Mucosa of stomach (tissue), 1 donor: ENCODE results near the gene FAM8A1.
"Not testable (repeated sequence)": the region's sequence is repeated elsewhere in the genome, so short reads cannot be mapped to it uniquely, and the experiment has no call there.

Source experiments
- H3K27me3 ChIP-seq: one replicate; pipeline ENCODE4 v1.7.0; 2013; ENCODE audit warnings: mild to moderate bottlenecking, low read length; ENCODE audit not compliant: control insufficient read depth, insufficient read depth
- H3K36me3 ChIP-seq: one replicate; pipeline ENCODE4 v1.7.0; 2013; ENCODE audit warnings: low read length; ENCODE audit not compliant: control insufficient read depth, insufficient read depth
- H3K4me1 ChIP-seq: one replicate; pipeline ENCODE4 v1.7.0; 2013; ENCODE audit warnings: mild to moderate bottlenecking, low read length; ENCODE audit not compliant: control insufficient read depth, insufficient read depth
- H3K4me3 ChIP-seq: one replicate; pipeline ENCODE4 v1.7.0; 2013; ENCODE audit warnings: low read length
- H3K9ac ChIP-seq: one replicate; pipeline ENCODE4 v1.7.0; 2013; ENCODE audit warnings: mild to moderate bottlenecking, low read length, moderate library complexity
- H3K9me3 ChIP-seq: one replicate; pipeline ENCODE4 v1.7.0; 2013; ENCODE audit warnings: mild to moderate bottlenecking, low read length, moderate library complexity; ENCODE audit not compliant: control insufficient read depth
- donor health status: Pancreatic carcinoma.

FAM8A1 gene, protein sequence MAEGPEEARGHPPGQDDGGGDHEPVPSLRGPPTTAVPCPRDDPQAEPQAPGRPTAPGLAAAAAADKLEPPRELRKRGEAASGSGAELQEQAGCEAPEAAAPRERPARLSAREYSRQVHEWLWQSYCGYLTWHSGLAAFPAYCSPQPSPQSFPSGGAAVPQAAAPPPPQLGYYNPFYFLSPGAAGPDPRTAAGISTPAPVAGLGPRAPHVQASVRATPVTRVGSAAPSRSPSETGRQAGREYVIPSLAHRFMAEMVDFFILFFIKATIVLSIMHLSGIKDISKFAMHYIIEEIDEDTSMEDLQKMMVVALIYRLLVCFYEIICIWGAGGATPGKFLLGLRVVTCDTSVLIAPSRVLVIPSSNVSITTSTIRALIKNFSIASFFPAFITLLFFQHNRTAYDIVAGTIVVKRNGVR

GRCh38 chr6:17599877-17600526, at the start of gene FAM8A1:
TSS of gene FAM8A1 (plus strand) at chr6:17600302. CDS start at chr6:17600410, 108 bp downstream.
- peak within 1 kb of the TSS; percentile 87 for H3K4me3 ChIP-seq
- no peaks in the 10 kb centered on the region for H3K9me3 ChIP-seq
- peak within 1 kb of the TSS; percentile 94 for H3K9ac ChIP-seq
- H3K27me3 ChIP-seq: no peaks in the 10 kb centered on the region
- peaks cover 3% of the 10 kb centered on the region for H3K4me1 ChIP-seq
- no peaks in the 10 kb centered on the region for H3K36me3 ChIP-seq

- H3K4me1 ChIP-seq: no peaks in the 10 kb centered on the region
- H3K36me3 ChIP-seq: no peaks in the 10 kb centered on the region
- no peak overlapping the region for H3K9ac ChIP-seq
- H3K4me3 ChIP-seq: no peak overlapping the region
- no peaks in the 10 kb centered on the region for H3K27me3 ChIP-seq
- H3K9me3 ChIP-seq: no peaks in the 10 kb centered on the region
Observed at GRCh38 chr6:17551383-17551958, 48.6 kb upstream of the FAM8A1 start.

DNA sequence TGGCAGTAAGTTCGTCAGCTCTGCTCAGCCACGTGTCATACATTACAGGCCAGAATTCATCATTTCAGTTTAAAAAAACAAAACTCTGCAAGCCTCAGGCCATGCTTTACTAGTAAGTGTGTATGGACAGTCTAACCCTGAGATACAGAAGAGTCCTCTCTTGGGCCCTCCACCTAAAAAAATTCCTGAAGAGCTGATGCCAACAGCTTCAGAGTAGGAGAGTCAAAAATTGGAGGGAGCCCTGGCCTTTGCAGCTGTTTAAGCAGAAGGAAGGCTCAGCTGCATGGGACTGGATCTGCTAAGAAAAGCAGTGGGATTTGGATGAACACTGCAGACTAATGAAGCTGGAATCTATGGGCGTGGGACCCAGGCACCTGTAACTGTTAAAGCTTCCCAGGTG, 47.2 kb upstream of the FAM8A1 start:
- Histone ChIP-seq H3K27me3 (no peaks in the 10 kb centered on the region), H3K9ac (no peak overlapping the region), H3K36me3 (no peaks in the 10 kb centered on the region), H3K9me3 (no peaks in the 10 kb centered on the region), H3K4me3 (no peak overlapping the region), H3K4me1 (no peaks in the 10 kb centered on the region)

DNA sequence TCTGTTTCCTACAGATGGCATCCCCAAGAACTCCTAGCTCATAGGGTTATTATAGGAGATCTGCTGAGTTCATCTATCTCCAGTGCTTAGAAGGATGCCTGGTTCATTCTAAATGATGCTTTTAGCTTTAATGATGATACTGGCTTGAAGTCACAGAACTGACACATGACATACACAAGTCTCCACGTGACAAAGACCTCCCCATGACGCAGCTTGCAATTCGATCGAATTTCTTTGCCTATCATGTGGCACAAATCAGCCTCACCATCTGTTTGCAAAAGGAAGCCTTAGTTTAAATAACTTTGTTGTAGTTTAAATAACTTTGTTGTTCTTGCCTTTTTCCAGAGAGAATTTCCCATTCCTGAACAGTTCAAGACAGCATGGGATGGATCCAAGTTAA, 44.1 kb upstream of the FAM8A1 start:
- Histone ChIP-seq H3K9me3 (no peaks in the 10 kb centered on the region), H3K4me3 (no peak overlapping the region), H3K36me3 (no peaks in the 10 kb centered on the region), H3K4me1 (no peaks in the 10 kb centered on the region), H3K27me3 (no peaks in the 10 kb centered on the region), H3K9ac (no peak overlapping the region)

- H3K36me3 ChIP-seq: no peaks in the 10 kb centered on the region
- H3K9ac ChIP-seq: no peak overlapping the region
- H3K27me3 ChIP-seq: no peaks in the 10 kb centered on the region
- no peaks in the 10 kb centered on the region for H3K9me3 ChIP-seq
- H3K4me1 ChIP-seq: no peaks in the 10 kb centered on the region
- no peak overlapping the region for H3K4me3 ChIP-seq
Observed at GRCh38 chr6:17562636-17563035, 37.5 kb upstream of the FAM8A1 start.

DNA sequence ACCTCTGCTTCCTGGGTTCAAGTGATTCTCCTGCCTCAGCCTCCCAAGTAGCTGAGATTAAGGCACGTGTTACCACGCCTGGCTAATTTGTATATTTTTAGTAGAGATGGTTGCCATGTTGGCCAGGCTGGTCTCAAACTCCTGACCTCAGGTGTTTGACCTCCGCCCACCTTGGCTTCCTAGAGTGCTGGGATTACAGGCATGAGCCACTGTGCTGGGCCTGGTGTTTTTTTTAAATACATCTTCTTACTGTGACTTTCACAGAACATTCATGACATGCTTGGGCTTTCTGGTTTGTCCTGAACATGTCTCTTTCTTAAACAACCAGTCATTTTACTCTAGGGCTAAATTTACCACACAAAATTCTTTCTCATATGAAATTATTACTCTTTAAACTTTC, 34.7 kb upstream of the FAM8A1 start:
- no peaks in the 10 kb centered on the region for H3K9me3 ChIP-seq
- H3K4me3 ChIP-seq: no peak overlapping the region
- no peaks in the 10 kb centered on the region for H3K27me3 ChIP-seq
- no peaks in the 10 kb centered on the region for H3K4me1 ChIP-seq
- H3K36me3 ChIP-seq: no peaks in the 10 kb centered on the region
- no peak overlapping the region for H3K9ac ChIP-seq

GRCh38 chr6:17574866-17575560, 25.1 kb upstream of the FAM8A1 start:
- Histone ChIP-seq H3K9ac (no peak overlapping the region), H3K4me3 (no peak overlapping the region), H3K36me3 (no peaks in the 10 kb centered on the region), H3K4me1 (no peaks in the 10 kb centered on the region), H3K9me3 (no peaks in the 10 kb centered on the region), H3K27me3 (no peaks in the 10 kb centered on the region)

GRCh38 chr6:17577059-17577458, 23.0 kb upstream of the FAM8A1 start:
- no peaks in the 10 kb centered on the region for H3K9me3 ChIP-seq
- no peaks in the 10 kb centered on the region for H3K36me3 ChIP-seq
- no peaks in the 10 kb centered on the region for H3K4me1 ChIP-seq
- H3K27me3 ChIP-seq: no peaks in the 10 kb centered on the region
- H3K9ac ChIP-seq: no peak overlapping the region
- no peak overlapping the region for H3K4me3 ChIP-seq

- no peaks in the 10 kb centered on the region for H3K9me3 ChIP-seq
- H3K36me3 ChIP-seq: no peaks in the 10 kb centered on the region
- H3K4me1 ChIP-seq: peaks cover 5% of the 10 kb centered on the region
- no peak overlapping the region for H3K4me3 ChIP-seq
- no peaks in the 10 kb centered on the region for H3K27me3 ChIP-seq
- no peak overlapping the region for H3K9ac ChIP-seq
Observed at GRCh38 chr6:17580518-17581048, 19.5 kb upstream of the FAM8A1 start.

GRCh38 chr6:17581282-17581681, 18.8 kb upstream of the FAM8A1 start:
- H3K4me1 ChIP-seq, H3K27me3 ChIP-seq, H3K4me3 ChIP-seq, H3K9me3 ChIP-seq, H3K9ac ChIP-seq, H3K36me3 ChIP-seq: not testable (repeated sequence)

DNA sequence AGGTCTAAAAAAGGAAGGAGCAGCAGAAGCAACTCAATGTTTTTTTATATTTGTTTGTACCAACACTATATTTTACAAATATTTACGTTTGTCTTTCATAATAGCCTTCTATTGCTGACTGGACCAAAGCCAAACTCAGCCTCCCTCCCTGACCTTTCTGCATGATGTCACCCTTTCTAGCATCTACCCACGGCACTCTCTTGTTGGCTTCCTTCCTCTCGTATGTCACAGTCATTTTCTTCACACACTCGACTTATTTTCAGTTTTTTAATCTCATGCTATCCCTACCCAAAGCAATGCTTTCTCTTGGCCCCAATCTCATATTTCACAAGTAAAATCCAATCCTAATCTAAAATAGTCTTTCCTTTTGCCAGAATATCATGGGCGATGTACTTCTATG, 16.3 kb upstream of the FAM8A1 start:
- H3K9me3 ChIP-seq: no peaks in the 10 kb centered on the region
- peaks cover 9% of the 10 kb centered on the region for H3K4me1 ChIP-seq
- peak overlapping the region; percentile 26 for H3K9ac ChIP-seq
- no peaks in the 10 kb centered on the region for H3K27me3 ChIP-seq
- no peaks in the 10 kb centered on the region for H3K36me3 ChIP-seq
- H3K4me3 ChIP-seq: no peak overlapping the region
